ENCODE results near the gene SH3BGR.

SH3BGR gene

DNA sequence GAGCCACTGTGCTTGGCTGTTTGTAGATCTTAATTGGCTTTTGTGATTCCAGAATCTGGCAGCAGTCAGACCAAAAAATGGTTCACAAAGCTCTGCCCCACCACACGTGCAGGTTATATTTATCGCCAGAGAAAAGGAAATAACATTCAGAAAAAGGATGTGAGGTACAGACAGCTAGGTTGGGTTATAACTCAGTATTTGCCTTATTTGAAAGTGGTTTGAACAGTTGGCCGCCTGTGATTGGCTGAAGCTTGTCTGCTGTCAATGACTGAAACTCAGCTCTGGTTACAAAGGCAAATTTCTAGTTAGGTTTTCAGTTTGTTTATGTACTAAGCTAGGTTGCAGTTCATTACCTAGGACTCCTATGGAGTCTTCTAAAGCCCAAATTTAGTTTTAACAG, 9.6 kb downstream of the SH3BGR start:
- Histone ChIP-seq H3K4me2 (ENCODE audit: low read length) (peak overlapping the region; percentile 42), H3K4me3 (ENCODE audit: low read length) (peak overlapping the region; percentile 22; the same call in 1 of the 2 replicates), H3K27ac (ENCODE audit: low read depth, low read length) (peak overlapping the region; percentile 34), H3K27me3 (ENCODE audit: control insufficient read depth, low read length) (no peaks in the 10 kb centered on the region), H3K9me2 (replicated peaks; ENCODE audit: control insufficient read depth, low read length) (no peaks in the 10 kb centered on the region), H3K36me3 (ENCODE audit: control insufficient read depth, low read length) (no peaks in the 10 kb centered on the region), H4K20me1 (ENCODE audit: control insufficient read depth, insufficient read depth, low read depth, low read length) (no peaks in the 10 kb centered on the region), H3K4me1 (ENCODE audit: control insufficient read depth, low read length) (peaks cover 13% of the 10 kb centered on the region), H3K9me3 (ENCODE audit: control insufficient read depth, insufficient read depth, low read length) (no peaks in the 10 kb centered on the region), H3K79me2 (ENCODE audit: control insufficient read depth, low read length) (no peaks in the 10 kb centered on the region), H3F3A (ENCODE audit: control insufficient read depth, insufficient read depth) (no peaks in the 10 kb centered on the region)
- TF ChIP-seq CTCF (IDR thresholded peaks at IDR 0.05; ENCODE audit: low read depth, low read length, poor library complexity, severe bottlenecking), result no peak
- TF ChIP-seq EZH2phosphoT487 (IDR thresholded peaks at IDR 0.05; ENCODE audit: borderline replicate concordance, low read length), result no peak

DNA sequence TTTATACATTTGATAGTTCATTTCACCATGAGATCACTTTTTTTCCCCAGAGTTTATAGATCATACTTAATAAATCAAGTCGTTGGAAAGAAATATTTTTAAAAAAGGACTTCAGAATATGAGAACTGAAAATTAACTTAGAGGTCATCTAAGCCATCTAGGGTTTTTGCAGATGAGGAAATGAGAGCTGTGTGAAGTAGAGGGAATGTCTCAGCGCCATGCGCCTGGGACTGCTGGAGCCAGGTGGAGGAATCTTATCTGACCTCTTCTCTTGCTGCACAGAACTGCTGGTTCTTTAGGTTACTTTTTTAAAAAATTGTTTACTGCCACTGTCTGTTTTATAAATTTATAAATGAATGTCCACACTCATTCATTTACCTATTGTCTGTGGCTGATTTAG, 11.5 kb downstream of the SH3BGR start:
- Histone ChIP-seq H3K4me1 (ENCODE audit: control insufficient read depth, low read length) (peaks cover 13% of the 10 kb centered on the region), H3K27me3 (ENCODE audit: control insufficient read depth, low read length) (peaks cover 4% of the 10 kb centered on the region; the same call in 1 of the 2 replicates), H3F3A (ENCODE audit: control insufficient read depth, insufficient read depth) (no peaks in the 10 kb centered on the region), H3K79me2 (ENCODE audit: control insufficient read depth, low read length) (no peaks in the 10 kb centered on the region), H3K4me3 (ENCODE audit: low read length) (no peak overlapping the region), H3K27ac (ENCODE audit: low read depth, low read length) (no peak overlapping the region), H3K4me2 (ENCODE audit: low read length) (no peak overlapping the region), H3K9me3 (ENCODE audit: control insufficient read depth, insufficient read depth, low read length) (no peaks in the 10 kb centered on the region), H4K20me1 (ENCODE audit: control insufficient read depth, insufficient read depth, low read depth, low read length) (no peaks in the 10 kb centered on the region), H3K9me2 (replicated peaks; ENCODE audit: control insufficient read depth, low read length) (no peaks in the 10 kb centered on the region), H3K36me3 (ENCODE audit: control insufficient read depth, low read length) (no peaks in the 10 kb centered on the region)
- TF ChIP-seq CTCF (IDR thresholded peaks at IDR 0.05; ENCODE audit: low read depth, low read length, poor library complexity, severe bottlenecking), result no peak
- TF ChIP-seq EZH2phosphoT487 (IDR thresholded peaks at IDR 0.05; ENCODE audit: borderline replicate concordance, low read length), result no peak

GRCh38 chr21:39466584-39466983, 14.8 kb downstream of the SH3BGR start:
- Histone ChIP-seq H3K4me2 (ENCODE audit: low read length) (no peak overlapping the region), H4K20me1 (ENCODE audit: control insufficient read depth, insufficient read depth, low read depth, low read length) (no peaks in the 10 kb centered on the region), H3K79me2 (ENCODE audit: control insufficient read depth, low read length) (no peaks in the 10 kb centered on the region)

More at GRCh38 chr21:39466584-39466983, 14.8 kb downstream of the SH3BGR start:
- Histone ChIP-seq H3K27ac (ENCODE audit: low read depth, low read length) (no peak overlapping the region), H3K36me3 (ENCODE audit: control insufficient read depth, low read length) (no peaks in the 10 kb centered on the region), H3F3A (ENCODE audit: control insufficient read depth, insufficient read depth) (no peaks in the 10 kb centered on the region), H3K9me2 (replicated peaks; ENCODE audit: control insufficient read depth, low read length) (no peaks in the 10 kb centered on the region), H3K4me3 (ENCODE audit: low read length) (no peak overlapping the region), H3K27me3 (ENCODE audit: control insufficient read depth, low read length) (peaks cover 4% of the 10 kb centered on the region; the same call in 1 of the 2 replicates), H3K4me1 (ENCODE audit: control insufficient read depth, low read length) (peaks cover 5% of the 10 kb centered on the region), H3K9me3 (ENCODE audit: control insufficient read depth, insufficient read depth, low read length) (no peaks in the 10 kb centered on the region)
- no peak for TF ChIP-seq EZH2phosphoT487 (IDR thresholded peaks at IDR 0.05; ENCODE audit: borderline replicate concordance, low read length)
- TF ChIP-seq CTCF (IDR thresholded peaks at IDR 0.05; ENCODE audit: low read depth, low read length, poor library complexity, severe bottlenecking), result no peak
